H1 (cell line): ENCODE measurements around the gene PAK6. TPM values are rescaled to one million over a fixed set of nuclear protein-coding genes. Genes with fewer than 3 reads are reported as not detected.

Experiments
- CTCF ChIA-PET: fragments of 300-600 bp; sonication (Branson Sonifier 250); formaldehyde crosslinking; loops from one replicate; lab custom pipeline; 2021; ENCODE audit not compliant: partially characterized antibody; lab: Charles Lee
- POLR2A ChIA-PET: fragments of 300-600 bp; sonication (Branson Sonifier 250); formaldehyde crosslinking; loops from one replicate; lab custom pipeline; 2021; ENCODE audit warnings: inconsistent platforms; ENCODE audit not compliant: partially characterized antibody; lab: Charles Lee
- DNase-seq, 2 experiments: peaks; one replicate each; pipeline versions ENCODE4 v3.0.0 to v3.0.0-alpha.2; 2010 to 2022; ENCODE audit warnings: low spot score in 2 of 2, low read depth in 1 of 2, mixed read lengths in 1 of 2
- FAIRE-seq: peaks from 2 replicates; lab custom pipeline; 2011; peaks lifted over from hg19 to GRCh38; lab: Jason Lieb, UNC
- H2AFZ ChIP-seq: 2 replicates; pipeline ENCODE4 v1.8.1; 2012; ENCODE audit warnings: low read length, inconsistent platforms
- H2AK5ac ChIP-seq: 2 replicates; pipeline ENCODE4 v1.6.1; 2013; ENCODE audit warnings: low read depth, low read length
- H2BK120ac ChIP-seq: replicated peaks from 2 replicates; pipeline ENCODE3; 2013; ENCODE audit warnings: low read depth, low read length, inconsistent platforms
- H2BK12ac ChIP-seq: 2 replicates; pipeline ENCODE4 v1.6.1; 2013; ENCODE audit warnings: low read depth, low read length
- H2BK15ac ChIP-seq: 2 replicates; pipeline ENCODE4 v1.6.1; 2013; ENCODE audit warnings: low read length
- H2BK20ac ChIP-seq: 2 replicates; pipeline ENCODE4 v1.6.1; 2013; ENCODE audit warnings: low read length
- H2BK5ac ChIP-seq: 2 replicates; pipeline ENCODE4 v1.6.1; 2013; ENCODE audit warnings: low read depth, low read length
- H3K14ac ChIP-seq: 2 replicates; pipeline ENCODE4 v1.6.1; 2013; ENCODE audit warnings: inconsistent platforms; ENCODE audit not compliant: insufficient read length
- H3K18ac ChIP-seq: 2 replicates; pipeline ENCODE4 v1.6.1; 2013; ENCODE audit warnings: low read length; ENCODE audit errors: extremely low read depth
- H3K23ac ChIP-seq: 2 replicates; pipeline ENCODE4 v1.6.1; 2013; ENCODE audit warnings: inconsistent platforms; ENCODE audit not compliant: insufficient read length
- H3K23me2 ChIP-seq: 2 replicates; pipeline ENCODE4 v1.6.1; 2013; ENCODE audit warnings: low read depth, low read length
- H3K27ac ChIP-seq: 2 replicates; pipeline ENCODE4 v1.6.1; 2011; ENCODE audit warnings: low read depth, low read length, inconsistent platforms
- H3K27me3 ChIP-seq, 4 experiments: replicated peaks in 1 of 4; 1 replicate in 1 of 4; 2 replicates in 3 of 4; pipeline versions ENCODE4 v1.6.1 to v1.8.1; 2011 to 2013; ENCODE audit warnings: low read length in 3 of 4, mild to moderate bottlenecking in 3 of 4, inconsistent platforms in 2 of 4, mixed read lengths in 2 of 4, moderate library complexity in 1 of 4; ENCODE audit not compliant: control insufficient read depth in 3 of 4, insufficient read depth in 3 of 4; ENCODE audit errors: extremely low read depth in 1 of 4
- H3K36me3 ChIP-seq, 4 experiments: 2 replicates each; pipeline versions ENCODE4 v1.6.1 to v1.8.1; 2011 to 2013; ENCODE audit warnings: mild to moderate bottlenecking in 4 of 4, low read length in 3 of 4, moderate library complexity in 2 of 4, control low read depth in 1 of 4, inconsistent platforms in 1 of 4; ENCODE audit not compliant: insufficient read depth in 4 of 4, control insufficient read depth in 2 of 4
- H3K4ac ChIP-seq: replicated peaks from 2 replicates; pipeline ENCODE3; 2013; ENCODE audit warnings: low read length, low read depth, mixed read lengths, inconsistent platforms; ENCODE audit not compliant: insufficient read length
- H3K4me1 ChIP-seq, 4 experiments: replicated peaks in 1 of 4; 1 replicate in 1 of 4; 2 replicates in 3 of 4; pipeline versions ENCODE4 v1.6.1 to v1.8.1; 2011 to 2013; ENCODE audit warnings: low read length in 3 of 4, inconsistent platforms in 2 of 4, mixed read lengths in 1 of 4; ENCODE audit not compliant: insufficient read depth in 4 of 4, control insufficient read depth in 3 of 4
- H3K4me2 ChIP-seq, 2 experiments: 2 replicates each; pipeline versions ENCODE4 v1.6.1 to v1.8.1; 2011 to 2013; ENCODE audit warnings: low read depth in 2 of 2, low read length in 2 of 2, control low read depth in 1 of 2, inconsistent platforms in 1 of 2, mild to moderate bottlenecking in 1 of 2; ENCODE audit not compliant: insufficient read depth in 1 of 2
- H3K4me3 ChIP-seq, 4 experiments: fragments of 200-600, 300-600 bp in 1 of 4; sonication (generic), shearing (Covaris generic), sonication (Bioruptor Twin) in 1 of 4; 2 replicates each; pipeline versions ENCODE4 v1.5.1 to v1.8.1; 2011 to 2016; ENCODE audit warnings: low read length in 4 of 4, low read depth in 3 of 4, control low read depth in 2 of 4, inconsistent platforms in 2 of 4, mild to moderate bottlenecking in 2 of 4, mixed read lengths in 1 of 4, moderate library complexity in 1 of 4; ENCODE audit not compliant: insufficient read depth in 2 of 4; ENCODE audit errors: extremely low read depth in 1 of 4
- H3K56ac ChIP-seq: replicated peaks from 2 replicates; pipeline ENCODE3; 2013; ENCODE audit warnings: low read depth, mild to moderate bottlenecking, mixed read lengths, low read length, inconsistent platforms; ENCODE audit not compliant: insufficient read length
- H3K79me1 ChIP-seq: 2 replicates; pipeline ENCODE4 v1.6.1; 2013; ENCODE audit warnings: low read depth, low read length, control low read depth
- H3K79me2 ChIP-seq, 2 experiments: 2 replicates each; pipeline versions ENCODE4 v1.6.1 to v1.8.1; 2012 to 2013; ENCODE audit warnings: low read length in 2 of 2, mild to moderate bottlenecking in 2 of 2, inconsistent platforms in 1 of 2; ENCODE audit not compliant: insufficient read depth in 2 of 2, control insufficient read depth in 1 of 2
- H3K9ac ChIP-seq, 4 experiments: replicated peaks in 1 of 4; 1 replicate in 1 of 4; 2 replicates in 3 of 4; pipeline versions ENCODE4 v1.6.1 to v1.8.1; 2011 to 2013; ENCODE audit warnings: low read depth in 3 of 4, low read length in 3 of 4, control low read depth in 2 of 4, mild to moderate bottlenecking in 2 of 4, moderate library complexity in 2 of 4, inconsistent platforms in 1 of 4; ENCODE audit errors: extremely low read depth in 1 of 4
- H3K9me3 ChIP-seq, 2 experiments: 2 replicates each; pipeline versions ENCODE4 v1.6.1 to v1.8.1; 2012 to 2013; ENCODE audit warnings: mild to moderate bottlenecking in 2 of 2, moderate library complexity in 2 of 2, control low read depth in 1 of 2, inconsistent platforms in 1 of 2, low read depth in 1 of 2, low read length in 1 of 2, mixed read lengths in 1 of 2; ENCODE audit not compliant: insufficient read depth in 2 of 2
- H4K20me1 ChIP-seq, 2 experiments: replicated peaks in 1 of 2; 2 replicates each; pipeline versions ENCODE3 to v1.8.1; 2011 to 2013; ENCODE audit warnings: inconsistent platforms in 2 of 2, low read length in 2 of 2, mild to moderate bottlenecking in 1 of 2; ENCODE audit not compliant: insufficient read depth in 2 of 2, control insufficient read depth in 1 of 2
- H4K5ac ChIP-seq: 2 replicates; pipeline ENCODE4 v1.6.1; 2013; ENCODE audit warnings: low read length, low read depth, mixed read lengths, inconsistent platforms; ENCODE audit not compliant: insufficient read length
- H4K8ac ChIP-seq: 2 replicates; pipeline ENCODE4 v1.8.0; 2013; ENCODE audit warnings: mild to moderate bottlenecking, moderate library complexity, low read length, inconsistent platforms; ENCODE audit not compliant: insufficient read depth; ENCODE audit errors: extremely low read depth
- H4K91ac ChIP-seq: replicated peaks from 2 replicates; pipeline ENCODE3; 2013; ENCODE audit warnings: low read length, mixed read lengths, inconsistent platforms; ENCODE audit not compliant: insufficient read length
- CHD2 ChIP-seq: IDR thresholded peaks from 2 replicates; pipeline ENCODE4 v1.6.1; 2012; ENCODE audit warnings: low read length, improper control_type of control experiment
- FOSL1 ChIP-seq: IDR thresholded peaks from 2 replicates; pipeline ENCODE4 v1.6.1; 2011; ENCODE audit warnings: mild to moderate bottlenecking, low read depth, low read length, moderate library complexity; ENCODE audit not compliant: insufficient read depth
- GTF2F1 ChIP-seq: IDR thresholded peaks from 2 replicates; pipeline ENCODE4 v1.6.1; 2012; ENCODE audit warnings: low read depth, low read length, improper control_type of control experiment, borderline replicate concordance
- HDAC2 ChIP-seq, 2 experiments: fragments of 300-600 bp in 1 of 2; sonication (generic) in 1 of 2; IDR thresholded peaks; 2 replicates each; pipeline ENCODE4 v1.6.1; 2011 to 2012; ENCODE audit warnings: low read depth in 2 of 2, low read length in 2 of 2, mild to moderate bottlenecking in 2 of 2, moderate library complexity in 2 of 2, borderline replicate concordance in 1 of 2, inconsistent platforms in 1 of 2
- MAFK ChIP-seq: IDR thresholded peaks from 2 replicates; pipeline ENCODE4 v1.6.1; 2012; ENCODE audit warnings: low read depth, mild to moderate bottlenecking, improper control_type of control experiment, low read length
- RFX5 ChIP-seq: IDR thresholded peaks from 2 replicates; pipeline ENCODE4 v1.6.1; 2011; ENCODE audit warnings: low read depth, low read length, improper control_type of control experiment, borderline replicate concordance
- RNF2 ChIP-seq: fragments of 200-900, 300-1000 bp; sonication (generic); IDR thresholded peaks from 2 replicates; pipeline ENCODE4 v1.7.1; 2016; ENCODE audit warnings: borderline replicate concordance, low read depth, mild to moderate bottlenecking, antibody characterized with exemption, low read length; ENCODE audit not compliant: poor library complexity, severe bottlenecking; ENCODE audit errors: missing control alignments
- SAP30 ChIP-seq: fragments of 300-600 bp; sonication (generic); IDR thresholded peaks from 2 replicates; pipeline ENCODE4 v1.7.1; 2012; ENCODE audit warnings: low read length, moderate library complexity, mild to moderate bottlenecking, inconsistent platforms; ENCODE audit not compliant: insufficient read depth, insufficient replicate concordance
- SP1 ChIP-seq: IDR thresholded peaks from 2 replicates; pipeline ENCODE4 v1.6.1; 2011; ENCODE audit warnings: low read depth, low read length
- TCF12 ChIP-seq: IDR thresholded peaks from 2 replicates; pipeline ENCODE4 v1.6.1; 2011; ENCODE audit warnings: low read depth, mild to moderate bottlenecking, low read length
- USF2 ChIP-seq: IDR thresholded peaks from 2 replicates; pipeline ENCODE4 v1.6.1; 2011; ENCODE audit warnings: low read length, improper control_type of control experiment
- ZNF274 ChIP-seq: IDR thresholded peaks from 2 replicates; pipeline ENCODE4 v1.7.0; 2012; ENCODE audit warnings: low read length, borderline replicate concordance; ENCODE audit errors: extremely low read depth
- WGBS, 2 experiments: shearing (Covaris generic) in 1 of 2; methylation state at CpG; one replicate each; pipeline versions ENCODE4 v1.1.6 to v1.1.7; 2013 to 2015; ENCODE audit warnings: low lambda C conversion rate in 2 of 2, mixed read lengths in 2 of 2, inconsistent platforms in 1 of 2, low coverage in 1 of 2, missing lambda C conversion rate in 1 of 2; ENCODE audit not compliant: insufficient replicate concordance in 2 of 2, insufficient coverage in 1 of 2, insufficient read length in 1 of 2; ENCODE audit errors: extremely low coverage in 1 of 2, missing lambda C conversion rate in 1 of 2; 5-methylcytosine and 5-hydroxymethylcytosine counted together
- polyA plus RNA-seq, 7 experiments: library from polyadenylated mRNA; depleted of rRNA in 3 of 7; stranded (reverse) in 5 of 7; unstranded in 2 of 7; fragments of >200 nt in 5 of 7; fragments of 200-250 nt in 2 of 7; gene quantifications; 1 replicate in 5 of 7; 2 replicates in 1 of 7; 4 replicates in 1 of 7; pipeline versions ENCODE4 v1.2.1 to v1.2.3, GENCODE V29; 2011 to 2013; ENCODE audit warnings: missing spikeins in 2 of 7, mixed read lengths in 2 of 7
- total RNA-seq: library from RNA; stranded (reverse); fragmentation: NEBNext Ultra II Directional; extraction: Animal tissue kit (Norgen Biotek cat#: 25700); gene quantifications from 2 replicates; pipeline ENCODE4 v1.2.1, GENCODE V29; 2021

PAK6 gene
- total and polyA plus RNA-seq, 2 of the 8 experiments (the other 6 are each of a cell fraction or from before 2014, with no cell fraction given), result 6.9 to 9.4 TPM

GRCh38 chr15:40281801-40282146 lies 42.9 kb downstream of the PAK6 start:
- H2AFZ ChIP-seq, result peak overlapping the region; percentile 35; the same call in 1 of the 2 replicates
- no peaks in the 10 kb centered on the region for H4K20me1 ChIP-seq
- POLR2A ChIA-PET, result interaction anchor here (1.4 to 3.5 kb wide), 3 partner anchors 9 to 27 kb away, joined by 3 to 16 read pairs (median 11); partner anchors contain the start of gene PLCB2
- no peaks in the 10 kb centered on the region for H3K79me2 ChIP-seq
- H4K91ac ChIP-seq, result no peak overlapping the region
- no peak overlapping the region for H4K5ac ChIP-seq
- no peak overlapping the region for H2AK5ac ChIP-seq
- peaks cover 22% of the 10 kb centered on the region; the same call in 1 of the 2 replicates for H3K23me2 ChIP-seq
- H3K9ac ChIP-seq, result no peak overlapping the region
- H2BK20ac ChIP-seq, result no peak overlapping the region
- CTCF ChIA-PET, result interaction anchor here (15.8 to 16.2 kb wide), 2 partner anchors 30 to 58 kb away, joined by 207 to 518 read pairs; partner anchors contain the start of genes CCDC9B, INAFM2 and PLCB2
- no peak overlapping the region for H3K23ac ChIP-seq
- no peak overlapping the region for H2BK5ac ChIP-seq
- peak overlapping the region; percentile 87; the same call in 1 of the 2 replicates for H2BK12ac ChIP-seq
- WGBS, 2 experiments, result 2% methylated on average over 20 of the region's 51 CpGs; no CpG with 5 or more reads in 1 of the 2 experiments
- DNase-seq, result no peak
- H3K18ac ChIP-seq, result peak overlapping the region; percentile 97
- H3K27me3 ChIP-seq, result peaks cover 40 to 69% (median 54%) of the 10 kb centered on the region in 4 experiments
- peak overlapping the region; percentile 20 to 61 (median 25); a peak in 6 of 8 replicates for H3K4me3 ChIP-seq
- peaks cover 0 to 15% (median 0%) of the 10 kb centered on the region in 4 experiments; a peak in 1 of 8 replicates for H3K36me3 ChIP-seq
- peak overlapping the region; percentile 46; the same call in 1 of the 2 replicates for H2BK15ac ChIP-seq
- no peak overlapping the region for H3K56ac ChIP-seq
- no peak for FAIRE-seq
- peak overlapping the region; percentile 78 to 97 for H3K4me2 ChIP-seq
- no peak overlapping the region for H2BK120ac ChIP-seq
- peaks cover 17 to 44% (median 34%) of the 10 kb centered on the region in 4 experiments for H3K4me1 ChIP-seq
- H3K14ac ChIP-seq, result no peak overlapping the region
- H3K9me3 ChIP-seq, result no peaks in the 10 kb centered on the region
- no peak overlapping the region for H4K8ac ChIP-seq
- no peak overlapping the region for H3K4ac ChIP-seq
- H3K79me1 ChIP-seq, result no peaks in the 10 kb centered on the region
- no peak overlapping the region for H3K27ac ChIP-seq
- no peak for TF ChIP-seq SP1
- no peak for TF ChIP-seq FOSL1
- TF ChIP-seq ZNF274, result no peak
- no peak for TF ChIP-seq GTF2F1
- TF ChIP-seq CHD2, result no peak
- TF ChIP-seq RNF2, result no peak
- no peak for TF ChIP-seq SAP30
- no peak for TF ChIP-seq MAFK
- TF ChIP-seq USF2, result no peak
- no peak for TF ChIP-seq HDAC2 (IDR thresholded peaks at IDR 0.05; ENCODE audit: borderline replicate concordance in 1 of 2, low read depth in 2 of 2, low read length in 2 of 2)
- no peak for TF ChIP-seq RFX5
- no peak for TF ChIP-seq TCF12
